Activated CD8-positive, alpha-beta memory T cell treated with anti-CD3 and anti-CD28 coated beads for 24 hours (primary cell): ENCODE measurements around the gene TEKT5.

ENCODE experiments used
- DNase-seq: peaks from one replicate; pipeline ENCODE4 v3.0.0-alpha.2; 2020

The TEKT5 gene

DNA sequence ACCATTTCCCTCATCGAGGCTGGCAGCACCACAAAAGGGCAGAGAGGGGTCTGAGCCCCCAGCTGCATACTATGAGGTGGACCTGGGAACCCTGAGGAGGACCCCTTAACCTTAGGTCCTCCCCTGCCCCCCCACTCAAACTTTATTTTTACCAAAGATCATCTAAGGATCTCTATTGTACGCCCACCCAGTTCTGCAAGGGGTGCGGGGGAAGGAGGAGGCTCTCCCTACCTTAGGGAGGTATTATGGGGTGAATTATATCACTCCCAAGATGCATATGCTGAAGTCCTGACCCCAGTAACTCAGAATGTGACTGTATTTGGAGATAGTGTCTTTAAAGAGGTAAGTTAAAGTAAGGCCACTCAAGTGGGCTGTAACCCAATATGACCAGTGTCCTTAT is 87.6 kb downstream of the TEKT5 start:
- DNase-seq, result no peak

DNA sequence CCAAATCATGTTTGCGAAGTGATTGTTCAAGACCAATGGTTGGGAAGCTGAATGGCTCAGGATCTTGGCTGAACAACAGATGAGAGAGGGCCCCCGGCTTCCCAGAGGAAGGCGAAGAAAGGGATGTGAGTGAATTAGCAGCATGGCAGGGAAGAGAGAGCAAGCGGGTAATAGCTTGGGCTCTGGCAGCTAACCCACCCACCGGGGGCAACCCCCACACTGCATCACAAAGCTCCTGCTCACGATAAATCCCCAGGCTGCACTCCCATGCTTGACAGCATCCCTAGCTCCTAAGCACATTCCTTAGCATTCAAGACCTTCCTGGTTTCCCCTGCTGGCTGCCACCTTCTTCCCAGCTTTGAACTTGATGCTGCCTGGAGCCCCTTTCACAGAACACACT is 88.1 kb downstream of the TEKT5 start:
- DNase-seq, result no peak

DNA sequence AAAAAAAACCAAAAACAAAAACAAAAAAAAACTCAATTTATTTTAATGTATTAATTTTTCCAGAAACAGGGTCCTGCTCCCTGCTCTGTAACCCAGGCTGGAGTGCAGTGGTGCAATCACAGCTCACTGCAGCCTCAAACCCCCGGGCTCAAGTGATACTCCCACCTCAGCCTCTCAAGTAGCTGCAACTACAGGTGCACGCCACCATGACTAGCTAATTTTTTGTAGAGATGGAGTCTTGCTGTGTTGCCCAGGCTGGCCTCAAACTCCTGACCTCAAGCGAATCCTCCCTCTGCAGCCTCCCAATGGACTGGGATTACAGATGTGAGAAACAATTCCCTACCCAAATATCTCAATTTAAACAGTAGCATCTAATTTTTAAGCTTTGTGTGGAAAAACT is 89.1 kb downstream of the TEKT5 start:
- no peak for DNase-seq

DNA sequence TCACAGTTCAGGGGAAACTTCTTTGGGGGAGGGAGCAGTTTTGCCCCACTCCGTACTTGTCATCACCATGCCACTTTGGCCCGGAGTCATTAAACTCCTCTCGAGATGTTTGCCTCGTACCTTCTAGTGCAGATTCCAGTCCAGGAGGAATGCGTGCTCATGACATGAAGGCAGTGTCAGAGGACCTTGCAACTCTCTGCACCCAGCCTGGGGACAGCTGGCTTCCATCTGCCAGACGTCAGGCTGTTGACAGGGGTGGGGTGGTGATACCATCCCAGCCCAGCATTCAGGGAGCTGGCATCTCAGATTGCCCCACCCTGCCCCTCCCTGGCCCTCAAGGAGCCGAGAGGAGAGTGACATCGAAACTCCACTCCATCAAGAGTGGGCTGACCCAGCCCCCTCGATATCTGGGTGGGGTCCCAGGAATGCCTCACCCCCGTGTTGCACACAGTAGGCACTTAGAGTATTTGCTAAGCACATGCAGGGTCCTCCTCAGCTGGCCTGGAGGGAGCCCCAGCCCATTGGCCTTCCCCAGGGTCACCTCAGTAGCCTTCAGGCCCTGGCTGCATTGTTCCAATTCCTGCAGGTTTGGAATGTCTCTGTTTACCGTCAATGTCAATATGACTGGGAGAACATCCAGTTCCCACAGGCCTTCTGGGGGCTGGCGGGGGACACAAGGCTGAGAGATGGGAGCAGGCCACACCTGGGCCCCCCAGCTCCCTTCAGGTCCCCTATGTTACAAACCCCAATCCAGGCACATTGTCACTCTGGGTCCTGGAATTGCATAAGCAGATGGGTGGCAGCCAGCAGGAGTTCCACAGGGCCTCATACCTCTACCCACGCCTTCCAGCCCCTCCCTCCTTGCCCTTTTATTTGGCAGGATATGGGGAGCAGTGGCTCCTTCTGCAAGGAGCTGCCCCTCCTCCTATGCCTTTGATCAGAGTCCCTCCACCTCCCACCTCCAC is 93.0 kb downstream of the TEKT5 start:
- no peak for DNase-seq

DNA sequence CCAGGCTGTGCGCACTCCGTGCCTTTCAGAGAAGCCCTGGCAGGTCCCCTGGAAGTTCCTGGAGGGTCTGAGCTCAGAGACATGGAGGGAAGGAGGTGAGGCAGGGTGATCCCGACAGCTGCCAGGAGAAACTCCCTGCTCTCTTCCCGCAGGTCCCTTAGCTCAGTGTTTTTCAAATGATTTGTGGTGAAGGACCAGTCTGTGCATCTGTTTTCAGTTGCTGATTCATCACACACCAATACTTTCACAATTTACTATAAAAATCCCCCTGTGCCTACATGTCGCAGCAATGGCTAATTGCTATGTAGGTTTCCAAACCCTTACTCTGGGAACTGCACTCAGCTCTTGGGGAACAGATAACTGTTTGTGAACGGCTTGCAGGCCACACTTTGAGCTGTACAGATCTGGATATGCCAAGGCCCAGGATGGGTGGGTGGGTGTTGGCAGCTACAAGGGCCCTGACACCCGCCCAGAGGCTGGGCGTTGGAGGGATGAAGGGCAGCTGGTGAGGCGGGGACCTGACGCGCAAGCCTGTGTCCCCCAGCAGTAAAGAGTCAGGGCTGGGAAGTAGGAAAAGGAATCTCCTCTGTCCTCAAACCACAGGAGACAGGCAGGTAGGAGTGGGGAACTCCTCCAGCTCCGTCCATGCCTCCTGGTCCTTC is 93.8 kb downstream of the TEKT5 start:
- DNase-seq, result no peak

DNA sequence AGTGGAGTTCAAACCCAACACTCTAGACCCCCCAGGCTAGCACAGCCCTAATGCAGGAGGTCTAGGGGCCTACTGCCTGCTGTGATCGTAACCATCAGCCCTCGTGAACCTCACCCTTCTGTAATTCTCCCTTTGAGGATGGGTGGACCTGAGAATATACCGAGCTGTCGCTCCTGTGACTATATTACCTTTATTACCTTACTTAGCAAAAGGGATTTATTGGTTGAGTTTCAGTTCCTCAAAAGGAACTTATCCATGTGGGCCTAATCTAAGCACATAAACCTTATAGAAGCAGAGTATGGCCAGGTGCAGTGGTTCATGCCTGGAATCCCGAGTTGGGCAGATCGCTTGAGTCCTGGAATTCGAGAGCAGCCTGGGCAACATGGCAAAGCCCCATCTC is 95.1 kb downstream of the TEKT5 start:
- DNase-seq, result no peak

DNA sequence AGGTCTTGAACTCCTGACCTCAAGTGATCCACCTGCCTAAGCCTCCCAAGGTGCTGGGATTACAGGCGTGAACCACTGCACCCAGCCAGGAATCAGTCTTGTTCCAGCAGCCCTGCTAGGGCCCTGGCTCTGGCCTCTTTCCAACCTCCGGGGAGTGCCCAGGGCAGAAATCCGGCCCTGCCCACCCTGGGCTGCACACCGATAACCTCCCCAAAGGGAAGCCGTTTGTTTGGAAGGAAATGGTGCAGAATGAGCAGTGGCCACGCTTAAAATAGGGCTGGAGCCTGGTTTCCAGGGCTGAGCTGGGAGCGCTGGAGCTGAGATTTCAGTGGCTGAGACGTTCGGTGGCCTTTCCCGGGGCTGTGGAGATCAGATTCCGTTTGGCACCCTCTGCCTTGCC is 96.6 kb downstream of the TEKT5 start:
- no peak for DNase-seq

DNA sequence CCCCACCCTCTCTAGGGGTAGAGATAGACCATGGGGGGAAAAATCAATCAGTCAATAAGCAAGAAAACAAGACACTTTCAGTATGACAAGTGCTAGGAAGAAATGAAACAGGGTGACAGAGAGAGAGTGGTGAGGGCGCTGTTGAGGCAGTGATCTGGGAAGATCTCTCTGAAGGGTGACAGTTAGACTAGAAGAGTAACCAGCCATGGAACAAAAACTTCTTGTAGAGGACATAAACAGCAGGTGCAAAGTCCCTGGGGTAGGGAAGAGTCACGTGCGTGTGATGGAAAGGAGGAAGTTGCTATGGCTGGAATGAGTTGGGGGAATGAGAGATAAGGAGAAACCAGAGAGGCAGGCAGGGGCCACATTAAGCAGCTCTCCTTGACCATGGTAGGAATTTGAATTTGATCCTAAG is 97.5 kb downstream of the TEKT5 start:
- DNase-seq, result no peak

DNA sequence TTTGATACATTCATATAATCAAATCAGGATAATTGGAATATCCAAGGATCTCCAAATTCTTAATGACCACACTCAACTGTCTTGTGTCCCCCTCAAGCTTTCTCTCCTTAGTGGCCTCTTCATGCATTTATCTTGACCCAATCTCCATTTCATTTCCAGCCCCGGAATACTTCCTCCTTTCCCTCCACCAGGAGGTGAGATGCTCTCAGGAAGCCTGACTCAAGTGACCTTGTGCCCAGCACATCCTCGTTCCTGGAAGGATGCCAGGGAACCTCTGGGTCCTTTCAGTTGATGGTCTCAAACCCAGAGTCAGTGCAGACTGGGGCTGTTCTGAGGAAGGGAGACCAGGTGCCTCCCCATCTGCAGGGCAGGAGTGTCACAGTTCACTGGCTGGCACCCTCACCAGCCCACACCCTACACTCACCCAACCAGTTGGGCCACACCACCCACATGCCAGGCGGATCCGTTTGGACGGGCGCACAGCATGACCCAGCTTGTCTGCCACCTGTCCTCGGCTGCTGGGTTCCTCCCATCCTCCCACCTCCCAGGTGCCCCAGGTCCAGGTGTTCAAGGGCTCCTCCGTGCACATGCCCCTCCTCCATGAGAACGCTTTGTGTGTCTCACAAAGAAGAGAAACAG is 100.3 kb downstream of the TEKT5 start:
- no peak for DNase-seq

DNA sequence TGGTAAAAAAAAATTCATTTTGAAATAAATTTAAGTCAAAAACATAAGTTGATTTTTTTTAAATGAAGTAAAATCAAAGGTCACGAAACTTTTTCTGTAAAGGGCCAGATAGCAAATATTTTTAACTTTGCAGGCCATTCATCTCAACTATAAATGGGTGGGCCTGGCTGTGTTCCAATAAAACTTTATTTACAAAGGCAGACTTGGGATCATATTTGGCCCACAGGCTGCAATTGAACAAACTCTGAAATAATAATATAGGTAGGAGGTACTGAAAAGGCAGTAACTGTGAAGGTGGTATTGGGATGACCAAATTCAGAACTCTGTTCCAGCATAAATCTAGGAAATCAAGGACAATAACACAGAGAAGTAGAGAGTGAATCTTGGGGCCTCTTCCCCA is 102.1 kb downstream of the TEKT5 start:
- no peak for DNase-seq

DNA sequence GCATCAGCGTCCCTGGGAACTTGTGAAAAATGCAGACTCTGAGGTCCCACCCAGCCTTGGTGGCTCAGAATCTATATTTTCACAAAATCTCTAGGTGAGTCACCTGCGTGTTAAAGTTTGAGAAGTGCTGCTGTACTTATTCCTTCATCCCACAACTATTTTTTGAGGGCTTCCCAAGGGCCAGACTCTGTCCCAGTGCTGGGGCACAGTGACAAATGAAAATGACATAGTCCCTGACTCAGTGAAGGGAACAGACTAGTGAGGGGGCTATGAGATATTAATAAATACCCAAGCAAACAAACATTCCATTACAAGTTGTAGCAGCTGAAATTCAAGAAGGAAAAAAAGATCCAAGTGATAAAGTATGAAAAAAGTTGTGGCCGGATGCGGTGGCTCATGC is 104.4 kb downstream of the TEKT5 start:
- DNase-seq, result no peak

DNA sequence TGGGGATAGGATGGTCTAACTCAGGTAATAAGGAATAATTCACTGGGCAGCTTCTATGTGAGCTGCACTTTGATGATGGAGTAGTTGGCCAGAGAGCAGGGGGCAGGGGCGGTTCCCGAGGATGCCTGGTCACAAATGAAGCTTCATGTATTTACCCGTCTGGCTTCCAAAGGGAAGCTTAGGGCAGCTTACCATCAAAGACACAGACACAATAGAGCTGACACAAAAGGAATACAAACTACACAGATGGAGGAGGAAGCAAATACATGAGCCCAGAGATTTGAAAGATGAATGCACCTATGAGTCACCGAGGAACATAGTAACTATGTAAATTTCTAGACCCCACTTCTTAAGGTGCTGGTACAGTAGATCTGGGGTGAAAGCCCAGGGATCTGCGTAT is 105.6 kb downstream of the TEKT5 start:
- no peak for DNase-seq

DNA sequence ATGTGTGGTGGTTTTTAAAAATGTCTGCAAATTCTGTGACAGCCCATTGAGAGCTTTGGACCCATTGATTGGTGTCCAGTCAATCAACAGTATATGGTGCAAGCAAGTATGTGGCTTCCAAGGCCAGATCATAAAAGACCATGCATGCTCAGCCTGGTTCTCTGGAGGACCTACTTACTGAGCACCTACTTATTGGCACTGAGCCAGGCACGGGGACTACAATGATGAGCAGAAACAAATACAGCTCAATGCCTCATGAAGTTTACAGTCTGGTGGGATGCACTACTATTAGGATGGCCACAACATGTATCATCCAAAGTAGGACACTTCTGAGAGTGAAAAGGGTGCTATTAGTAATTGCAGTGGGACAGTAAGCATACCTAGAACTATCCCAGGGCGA is 107.1 kb downstream of the TEKT5 start:
- no peak for DNase-seq

DNA sequence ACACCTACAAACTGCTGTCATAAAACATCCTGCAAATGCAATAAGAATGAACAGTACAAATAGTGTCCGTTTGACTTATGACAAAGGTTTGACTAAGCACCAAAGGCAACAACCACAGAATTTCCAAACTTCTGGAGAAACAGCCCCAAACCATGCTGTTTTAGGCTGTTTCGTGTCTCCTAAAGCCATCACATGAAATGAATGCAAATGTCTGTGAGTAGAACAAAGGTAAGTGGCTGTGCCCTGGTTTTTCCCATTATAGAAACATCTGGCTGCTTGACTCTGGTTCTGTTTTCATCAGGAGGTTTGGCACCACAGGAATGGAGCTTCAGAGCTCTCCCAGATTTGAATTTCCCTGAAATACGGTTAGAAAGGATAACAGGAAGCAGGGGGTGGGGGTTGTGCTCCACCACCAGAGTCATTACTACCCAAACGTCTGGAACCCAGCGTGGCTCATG is 109.7 kb downstream of the TEKT5 start:
- no peak for DNase-seq

DNA sequence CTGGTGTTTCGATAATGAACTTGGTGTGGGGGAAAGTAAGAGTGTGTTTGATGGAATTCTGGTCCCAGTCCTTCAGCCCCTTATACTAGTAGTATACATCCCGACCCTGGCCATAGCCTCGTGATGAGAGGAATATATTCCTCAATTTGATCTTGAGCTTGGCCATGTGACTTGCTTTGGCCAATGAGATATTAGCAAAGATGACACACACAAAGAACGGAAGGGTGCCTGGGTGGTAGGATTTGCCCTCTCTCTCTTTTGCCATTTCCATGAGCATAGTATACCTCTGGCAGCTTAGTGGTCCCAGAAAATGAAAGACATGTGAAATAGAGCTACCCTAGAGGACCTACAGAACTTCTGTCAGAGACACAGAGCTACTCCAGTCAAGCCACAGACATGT is 111.5 kb downstream of the TEKT5 start:
- no peak for DNase-seq

DNA sequence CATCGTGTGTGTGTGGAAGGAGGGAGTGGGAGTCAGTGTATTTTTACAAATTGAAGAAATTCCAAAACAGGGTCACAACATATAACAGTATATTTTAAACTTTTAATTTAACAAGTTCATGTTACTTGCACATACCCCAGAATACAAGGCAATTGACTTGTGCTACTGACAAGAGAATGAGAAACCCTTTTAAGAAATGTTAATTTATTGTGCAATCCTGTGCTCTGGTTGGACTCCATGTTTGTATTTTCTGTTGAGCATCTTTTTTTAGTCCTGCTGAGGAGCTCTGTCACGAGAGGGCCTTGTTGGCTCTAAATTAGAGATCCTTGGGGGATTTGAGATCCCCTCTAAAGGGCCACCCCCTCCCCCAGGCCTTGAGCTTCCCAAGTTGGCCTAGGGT is 113.2 kb downstream of the TEKT5 start:
- no peak for DNase-seq

DNA sequence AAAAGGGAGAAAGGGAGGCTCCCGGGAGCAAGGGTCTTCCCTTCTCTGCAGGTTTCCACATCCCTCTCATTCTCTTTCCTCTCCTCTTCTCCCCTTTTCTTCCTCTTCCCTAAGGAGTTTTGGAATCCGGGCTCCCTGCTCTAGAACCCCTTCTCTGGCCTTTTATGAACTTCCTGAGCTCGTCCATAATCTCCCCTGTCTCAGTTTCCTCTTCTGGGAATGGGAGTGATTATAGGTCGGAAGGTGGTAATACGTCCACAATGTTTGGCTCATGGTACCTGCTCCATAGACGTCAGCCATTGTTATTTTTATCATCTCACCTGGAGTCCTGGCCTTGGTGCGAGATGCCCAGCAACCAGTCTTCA is 113.9 kb downstream of the TEKT5 start:
- DNase-seq, result no peak

DNA sequence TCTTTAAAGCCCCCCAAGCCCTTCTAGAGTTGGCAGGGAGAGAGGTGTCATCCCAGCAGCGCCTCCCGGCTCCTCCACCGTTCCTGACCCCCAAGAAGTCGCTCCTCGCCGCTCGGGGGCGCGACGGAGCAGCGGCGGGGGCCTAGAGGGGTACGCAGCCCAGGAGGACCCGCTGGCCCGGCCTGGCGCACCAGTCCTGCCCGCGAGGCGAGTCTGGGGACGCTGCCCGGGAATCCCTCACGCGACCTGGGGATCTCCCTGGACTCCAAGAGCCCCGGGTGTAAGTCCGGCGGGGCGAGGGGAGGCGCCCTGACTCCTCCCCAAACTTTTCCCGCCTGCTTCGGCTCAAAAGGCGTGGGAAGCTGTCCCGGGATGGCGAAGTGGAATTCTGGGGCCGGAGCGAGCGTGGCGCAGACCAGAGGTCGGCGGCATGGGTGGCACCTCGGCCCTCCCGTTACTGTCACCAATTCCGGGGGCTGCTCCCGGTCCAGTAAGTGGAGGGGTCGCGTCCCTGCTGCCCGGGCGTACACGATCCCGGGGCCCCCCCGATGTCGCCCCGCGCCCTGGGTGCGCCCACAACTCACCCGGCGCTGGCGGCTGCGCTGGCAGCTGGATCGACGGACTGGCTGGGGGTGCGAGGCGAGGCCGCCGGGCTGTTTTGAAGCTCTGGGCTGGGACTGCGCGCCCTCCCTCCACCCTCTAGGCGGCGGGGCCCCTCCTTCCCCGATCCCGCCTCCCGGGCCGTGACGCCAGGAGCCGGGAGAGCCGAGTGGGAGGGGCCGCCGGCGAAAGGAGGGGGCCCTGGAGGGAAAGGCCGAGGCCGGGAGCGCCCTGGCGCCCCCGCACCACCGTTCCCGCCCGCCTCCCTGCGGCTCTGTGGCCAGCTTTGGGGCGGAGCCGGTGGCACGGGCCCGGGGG is 114.5 kb downstream of the TEKT5 start, which contains the start of gene EMP2:
Gene EMP2, minus strand, starts transcription at position 634 of the 918 bp plus-strand sequence. CDS start 32,981 bp downstream, outside the sequence.
- no peak for DNase-seq

DNA sequence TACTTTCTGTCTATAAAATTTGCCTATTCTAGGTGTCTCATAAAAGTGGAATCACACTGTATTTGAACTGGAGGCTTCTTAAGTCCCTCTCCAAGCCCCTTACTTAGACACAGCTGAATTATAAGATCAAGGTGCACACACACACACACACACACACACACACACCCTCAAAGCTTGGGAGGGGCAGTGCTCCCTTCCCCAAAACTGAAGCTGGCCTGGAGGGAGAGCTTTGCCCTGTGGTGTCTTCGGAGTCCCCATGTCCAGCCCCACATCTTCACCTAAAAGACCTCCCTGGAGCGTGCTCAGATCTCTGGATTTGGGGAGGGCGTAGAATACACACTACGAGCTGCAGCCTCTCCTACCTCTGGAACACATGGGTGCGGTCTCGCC is 115.2 kb downstream of the TEKT5 start:
- no peak for DNase-seq

DNA sequence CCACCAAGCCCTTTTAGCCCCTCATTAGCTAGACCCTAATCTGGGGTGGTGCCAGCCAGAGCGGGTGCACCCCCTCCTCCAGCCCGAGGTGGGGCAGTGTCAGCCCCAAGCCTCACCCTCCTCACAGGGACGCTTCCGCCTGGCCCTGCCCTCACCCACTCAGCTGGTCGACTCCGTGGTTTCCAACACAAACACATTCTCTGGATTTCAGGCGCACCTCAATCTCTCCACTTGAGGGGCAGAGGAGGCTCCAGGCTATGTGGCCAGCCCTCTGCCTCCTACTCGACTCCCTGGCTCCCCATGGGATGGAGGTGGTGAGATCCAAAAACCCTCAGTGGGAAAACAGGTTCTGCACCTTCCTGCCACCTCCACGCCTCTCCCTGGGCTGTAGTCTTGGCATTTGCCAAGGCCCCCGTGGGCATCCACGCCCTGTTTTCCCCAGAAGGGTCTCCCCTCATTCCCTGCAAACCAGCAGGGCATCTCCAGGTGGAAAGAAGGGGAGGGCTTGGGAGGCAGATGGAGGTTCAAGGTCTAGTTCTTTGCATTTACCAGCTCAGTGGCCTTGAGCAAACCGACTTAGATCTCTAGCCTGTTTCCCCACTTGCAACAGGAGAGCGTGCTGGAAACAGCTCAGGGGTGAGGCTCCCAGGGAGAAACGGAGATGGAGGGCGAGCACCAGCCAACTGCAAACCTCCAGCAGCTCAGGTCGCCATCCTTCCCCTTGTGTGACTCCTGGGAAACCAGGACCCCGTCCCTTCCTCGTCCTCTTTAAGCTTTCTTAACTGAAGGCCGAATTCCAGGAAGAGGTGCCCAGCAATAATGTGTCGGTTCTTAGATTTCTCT is 116.0 kb downstream of the TEKT5 start:
- DNase-seq, result no peak
